ENCODE measurements around the gene FLAD1. TPM values are rescaled to one million over a fixed set of nuclear protein-coding genes. Genes with fewer than 3 reads are reported as not detected.
A peak's percentile ranks its signal among the peaks of the same experiment; 100 is the strongest.

FLAD1 gene
- total RNA-seq, 1 experiment from 2014 or later, result 75.1 TPM

DNA sequence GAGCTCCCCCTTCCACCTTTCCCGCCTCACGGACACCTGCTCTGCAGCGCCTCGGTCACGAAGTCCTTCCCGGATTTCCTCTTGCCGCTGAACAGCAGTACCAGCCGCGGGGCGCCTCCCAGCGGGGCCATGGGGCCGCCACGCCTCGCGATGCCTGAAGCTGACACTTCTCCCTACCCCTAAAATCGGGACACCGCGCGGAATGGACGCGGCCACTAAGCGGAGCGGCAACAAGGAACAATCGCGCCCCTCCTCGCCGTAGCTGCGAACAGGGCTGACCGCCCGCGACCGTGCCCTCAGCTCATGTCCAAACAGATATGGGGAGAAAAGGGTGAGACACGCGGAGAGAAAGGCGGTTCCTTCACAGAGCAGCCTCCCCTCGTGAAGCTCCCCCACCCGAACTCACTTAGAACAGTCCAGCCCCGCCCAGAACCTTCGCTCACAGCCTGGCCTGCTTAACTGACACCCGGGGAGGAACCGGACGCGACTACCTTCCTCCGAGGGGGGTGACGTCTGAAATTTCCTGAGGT is 46.5 kb upstream of the FLAD1 start, which contains the start of gene PMVK:
TSS of gene PMVK (minus strand) at position 165 of the 530 bp plus-strand sequence. CDS start at position 131, 34 bp downstream.
- no peaks in the 10 kb centered on the region for H3K9me3 Mint-ChIP-seq (ENCODE audit: low read depth, unreplicated experiment)
- peaks cover 50% of the 10 kb centered on the region for H3K4me1 Mint-ChIP-seq (ENCODE audit: low read depth, unreplicated experiment)
- peak; percentile 97 for DNase-seq
- no peaks in the 10 kb centered on the region for H3K27me3 Mint-ChIP-seq (ENCODE audit: unreplicated experiment)
- no TSS peak for BruUV-seq (replicated peaks)
- peak within 1 kb of the TSS; percentile 95 for H3K4me3 Mint-ChIP-seq (ENCODE audit: low read depth, unreplicated experiment)
- peaks cover 26% of the 10 kb centered on the region for H3K36me3 Mint-ChIP-seq (ENCODE audit: insufficient read depth, unreplicated experiment)
- peak within 1 kb of the TSS; percentile 99 for H3K27ac Mint-ChIP-seq (ENCODE audit: unreplicated experiment)
- intact Hi-C loops (cut with micrococcal nuclease; ENCODE audit: unreplicated experiment), result loop anchor here (10.0 kb wide), 1 partner anchor 172 kb away; no protein-coding TSS in a partner anchor
- peak; percentile 26 for TF ChIP-seq CTCF (IDR thresholded peaks at IDR 0.05; ENCODE audit: unreplicated experiment)
- CTCF ChIA-PET, result interaction anchor here (0.6 to 1.6 kb wide), 9 partner anchors 8 to 236 kb away, joined by 3 to 5 read pairs (median 3); partner anchors contain the start of genes ADAM15, KRTCAP2 and PBXIP1

GRCh38 chr1:154937085-154937987 is 45.8 kb upstream of the FLAD1 start:
- Mint-ChIP-seq H3K36me3 (ENCODE audit: insufficient read depth, unreplicated experiment) (peaks cover 22% of the 10 kb centered on the region), H3K9me3 (ENCODE audit: low read depth, unreplicated experiment) (no peaks in the 10 kb centered on the region), H3K27ac (ENCODE audit: unreplicated experiment) (peak overlapping the region; percentile 99), H3K4me1 (ENCODE audit: low read depth, unreplicated experiment) (peaks cover 44% of the 10 kb centered on the region), H3K27me3 (ENCODE audit: unreplicated experiment) (no peaks in the 10 kb centered on the region), H3K4me3 (ENCODE audit: low read depth, unreplicated experiment) (peak overlapping the region; percentile 95)
- CTCF ChIA-PET, result interaction anchor here (0.8 to 1.6 kb wide), 5 partner anchors 18 to 148 kb away, joined by 3 to 5 read pairs (median 3); partner anchors contain the start of genes ADAM15 and PBXIP1
- no peak for TF ChIP-seq CTCF (IDR thresholded peaks at IDR 0.05; ENCODE audit: unreplicated experiment)
- intact Hi-C loops (cut with micrococcal nuclease; ENCODE audit: unreplicated experiment), result loop anchor here (10.0 kb wide), 1 partner anchor 173 kb away; no protein-coding TSS in a partner anchor
- peak; percentile 91 for DNase-seq
- TSS peak; percentile 97 for BruUV-seq (replicated peaks)

DNA sequence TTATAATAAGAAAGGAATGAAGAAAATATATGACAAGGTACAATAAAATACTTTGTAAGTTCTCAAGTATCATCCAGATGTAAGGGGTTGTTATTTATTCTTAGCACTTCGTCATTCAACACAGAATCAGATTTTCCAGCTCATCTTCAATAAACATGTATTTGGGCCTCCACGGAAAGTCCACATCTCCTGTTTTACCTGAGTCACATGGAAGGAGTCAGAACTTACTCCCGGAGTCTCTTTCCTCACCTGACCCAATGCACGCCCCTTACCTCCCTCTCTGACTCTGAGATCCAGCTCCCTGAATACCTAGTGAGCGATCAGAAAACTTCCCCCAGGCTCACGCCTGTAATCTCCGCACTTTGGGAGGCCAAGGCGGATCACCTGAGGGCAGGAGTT is 45.2 kb upstream of the FLAD1 start:
- no TSS peak for BruUV-seq (replicated peaks)
- no peak for DNase-seq
- H3K36me3 Mint-ChIP-seq (ENCODE audit: insufficient read depth, unreplicated experiment), result peaks cover 22% of the 10 kb centered on the region
- H3K4me1 Mint-ChIP-seq (ENCODE audit: low read depth, unreplicated experiment), result peaks cover 41% of the 10 kb centered on the region
- intact Hi-C loops (cut with micrococcal nuclease; ENCODE audit: unreplicated experiment), result loop anchor here (10.0 kb wide), 1 partner anchor 173 kb away; no protein-coding TSS in a partner anchor
- H3K27ac Mint-ChIP-seq (ENCODE audit: unreplicated experiment), result peak overlapping the region; percentile 99
- no peaks in the 10 kb centered on the region for H3K9me3 Mint-ChIP-seq (ENCODE audit: low read depth, unreplicated experiment)
- TF ChIP-seq CTCF (IDR thresholded peaks at IDR 0.05; ENCODE audit: unreplicated experiment), result no peak
- CTCF ChIA-PET, result no interaction called here
- H3K27me3 Mint-ChIP-seq (ENCODE audit: unreplicated experiment), result no peaks in the 10 kb centered on the region
- H3K4me3 Mint-ChIP-seq (ENCODE audit: low read depth, unreplicated experiment), result peak overlapping the region; percentile 95

- H3K4me1 Mint-ChIP-seq (ENCODE audit: low read depth, unreplicated experiment), result peaks cover 47% of the 10 kb centered on the region
- TF ChIP-seq CTCF (IDR thresholded peaks at IDR 0.05; ENCODE audit: unreplicated experiment), result no peak
- peaks cover 22% of the 10 kb centered on the region for H3K36me3 Mint-ChIP-seq (ENCODE audit: insufficient read depth, unreplicated experiment)
- H3K27ac Mint-ChIP-seq (ENCODE audit: unreplicated experiment), result peak overlapping the region; percentile 99
- no peak for DNase-seq
- intact Hi-C loops (cut with micrococcal nuclease; ENCODE audit: unreplicated experiment), result loop anchor here (10.0 kb wide), 1 partner anchor 174 kb away; no protein-coding TSS in a partner anchor
- H3K9me3 Mint-ChIP-seq (ENCODE audit: low read depth, unreplicated experiment), result no peaks in the 10 kb centered on the region
- BruUV-seq (replicated peaks), result no TSS peak
- peak overlapping the region; percentile 95 for H3K4me3 Mint-ChIP-seq (ENCODE audit: low read depth, unreplicated experiment)
- CTCF ChIA-PET, result no interaction called here
- no peaks in the 10 kb centered on the region for H3K27me3 Mint-ChIP-seq (ENCODE audit: unreplicated experiment)
Measured at GRCh38 chr1:154938604-154939399, 44.3 kb upstream of the FLAD1 start.
